Measurements from ENCODE around the gene KANK4.

The KANK4 gene
- total RNA-seq: 0 to 0.08 (median 0) reads per million in 4 donors

DNA sequence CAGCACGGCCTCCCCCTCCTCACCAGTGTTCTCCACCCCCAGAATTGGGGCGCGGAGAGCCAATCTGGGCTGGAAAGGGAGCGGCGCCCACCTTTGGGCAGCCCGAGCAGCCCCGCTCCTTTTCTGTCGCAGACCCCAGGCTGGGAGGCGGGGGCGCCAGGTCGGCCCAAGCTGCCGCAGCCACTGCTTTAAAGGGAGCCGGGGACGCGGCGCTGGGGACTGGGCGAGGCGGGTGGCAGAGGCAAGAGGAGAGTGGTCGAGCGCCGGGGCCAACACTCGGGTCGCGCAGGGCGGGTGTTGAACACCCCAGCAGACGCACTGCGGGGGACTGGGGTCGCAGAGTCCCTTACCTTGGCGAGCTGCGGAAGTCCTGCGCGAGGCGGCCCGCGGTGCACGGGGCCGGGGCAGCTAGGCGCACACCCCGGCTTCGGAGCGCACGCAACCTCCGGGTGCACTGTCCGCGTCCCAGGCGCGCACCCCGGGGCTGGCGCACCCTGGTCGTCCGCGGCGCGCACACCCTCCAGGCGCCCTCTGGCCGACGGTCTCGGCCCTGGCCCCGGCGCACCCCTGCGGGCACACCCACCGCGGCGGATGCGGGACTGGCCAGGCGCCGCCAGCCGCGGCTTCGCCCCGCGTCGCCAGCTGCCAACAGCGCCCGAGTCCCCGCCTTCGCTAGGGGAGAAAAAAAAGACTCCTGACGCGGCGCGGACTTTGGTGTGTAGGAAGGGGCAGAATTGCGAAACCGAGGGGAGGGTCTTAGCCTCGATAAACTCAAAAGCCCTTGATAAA is at the start of gene KANK4:
Gene KANK4 (minus strand): TSS at position 679 of the 789 bp plus-strand sequence. CDS start 37,870 bp downstream, outside the sequence.
- no peak for DNase-seq

DNA sequence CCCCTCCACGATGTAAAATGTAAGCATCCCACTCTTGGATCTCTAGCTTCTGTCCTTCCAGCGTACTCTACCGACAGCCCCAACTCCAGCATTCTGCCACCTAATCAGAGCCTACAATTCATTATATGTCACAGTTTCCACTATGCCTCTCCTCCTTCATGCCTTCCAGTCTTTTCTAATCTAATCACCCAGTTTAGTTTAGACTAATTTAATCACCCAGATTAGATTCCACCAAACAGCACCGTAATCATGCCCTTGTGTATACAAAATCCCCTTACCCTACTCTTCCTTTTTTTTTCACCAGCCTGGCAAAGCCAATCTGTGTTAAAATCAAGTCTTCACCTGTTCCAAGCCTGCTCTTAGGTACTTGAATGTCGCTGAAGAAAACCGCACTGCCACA is 49.8 kb upstream of the KANK4 start:
- no peak for DNase-seq

DNA sequence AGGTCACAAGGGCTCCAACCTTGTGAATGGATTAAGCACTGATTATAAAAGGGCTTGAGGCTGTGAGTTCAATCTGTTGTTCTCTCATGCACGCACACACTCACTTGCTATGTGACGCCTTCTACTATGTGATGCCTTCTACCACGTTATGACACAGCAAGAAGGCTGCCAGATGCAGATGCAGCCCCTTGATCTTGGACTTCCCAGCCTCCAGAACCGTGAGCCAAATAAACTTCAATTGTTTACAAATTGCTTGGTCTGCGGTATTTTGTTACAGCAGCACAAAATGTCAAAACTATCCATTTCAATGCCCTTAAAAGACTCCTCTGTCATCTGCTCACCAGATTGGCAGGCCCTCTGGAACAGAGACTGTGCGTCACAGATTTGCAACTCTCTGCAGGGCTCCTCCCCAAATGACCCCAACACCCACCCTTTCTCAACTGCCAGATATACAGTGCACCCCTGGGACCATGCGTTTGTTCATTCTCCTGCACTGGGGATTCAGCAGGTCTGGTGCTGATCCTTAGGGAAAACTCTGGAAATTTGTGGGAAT is 47.8 kb upstream of the KANK4 start:
- DNase-seq: no peak

DNA sequence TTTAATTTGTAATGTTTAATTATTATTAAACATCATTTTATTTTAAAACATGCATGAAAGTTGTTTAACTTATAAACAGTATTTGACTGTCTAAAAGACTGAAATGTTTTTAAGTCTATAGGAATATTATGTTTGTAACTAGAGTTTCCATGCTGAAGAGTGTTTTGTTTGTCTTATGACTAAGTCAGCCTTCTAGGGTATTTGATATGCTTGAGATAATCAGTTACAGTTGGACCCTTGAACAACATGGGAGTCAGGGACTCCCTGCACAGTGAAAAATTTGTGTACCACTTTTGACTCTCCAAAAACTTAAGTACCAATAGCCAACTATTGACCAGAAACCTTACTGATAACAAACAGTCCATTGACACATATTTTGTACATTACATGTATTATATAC is 45.5 kb upstream of the KANK4 start:
- no peak for DNase-seq

DNA sequence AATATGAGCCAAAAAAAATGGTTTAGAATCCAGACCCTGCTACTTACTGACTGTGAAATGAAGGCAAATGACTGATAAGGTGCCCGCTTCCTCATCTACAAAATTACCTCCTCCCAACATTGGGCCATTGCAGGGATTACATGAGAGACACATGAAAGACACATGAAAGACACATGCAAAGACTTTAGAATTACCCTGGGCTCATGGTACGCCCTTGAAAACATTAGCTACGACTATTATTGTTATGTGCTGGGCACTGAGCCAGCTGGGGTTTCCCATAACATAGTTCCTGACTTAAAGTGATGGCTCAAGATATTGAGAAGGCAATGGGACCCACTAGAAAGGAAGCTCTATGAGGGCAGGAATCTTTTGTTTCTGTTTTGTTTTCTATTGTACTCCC is 43.7 kb upstream of the KANK4 start:
- DNase-seq: no peak

DNA sequence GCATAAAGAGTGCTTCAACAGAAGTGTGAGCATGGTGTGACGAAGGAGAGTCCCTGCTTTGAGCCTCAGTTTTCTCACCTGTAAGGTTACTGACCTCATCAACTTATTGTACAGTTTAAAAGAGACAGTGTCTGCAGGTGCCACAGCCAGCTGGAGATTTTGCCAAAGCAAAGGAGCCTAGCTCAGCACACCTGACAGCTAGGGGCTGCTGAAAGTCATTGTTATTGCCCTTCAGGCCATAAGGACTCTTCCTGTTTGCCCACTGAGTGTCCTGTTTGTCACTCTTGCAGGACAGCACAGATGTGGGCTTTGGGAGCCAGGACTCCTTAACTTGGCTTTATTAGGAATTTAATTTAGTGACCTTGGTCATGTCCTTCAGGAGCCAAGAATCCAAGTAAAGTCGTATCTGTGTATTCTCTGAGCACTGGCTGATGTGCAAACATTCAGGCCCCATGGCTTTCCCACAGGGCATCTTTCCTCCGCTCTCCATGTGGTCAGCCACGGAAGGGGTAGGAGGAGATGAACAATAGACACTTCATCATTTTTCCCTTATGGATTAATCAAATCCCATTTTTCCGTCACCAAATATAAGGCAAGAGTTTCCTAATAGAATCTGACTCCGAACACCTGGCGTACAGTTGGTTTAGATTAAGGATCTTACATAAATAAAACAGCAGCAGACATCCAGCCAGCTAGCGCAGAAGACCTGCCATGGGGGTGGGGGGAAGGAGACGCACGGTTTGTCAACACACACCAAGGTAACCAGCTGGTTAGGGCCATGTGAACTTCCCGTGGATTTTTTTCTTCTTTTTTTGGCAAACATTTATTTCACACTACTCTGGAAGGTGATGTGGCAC is 43.1 kb upstream of the KANK4 start:
- DNase-seq: no peak

DNA sequence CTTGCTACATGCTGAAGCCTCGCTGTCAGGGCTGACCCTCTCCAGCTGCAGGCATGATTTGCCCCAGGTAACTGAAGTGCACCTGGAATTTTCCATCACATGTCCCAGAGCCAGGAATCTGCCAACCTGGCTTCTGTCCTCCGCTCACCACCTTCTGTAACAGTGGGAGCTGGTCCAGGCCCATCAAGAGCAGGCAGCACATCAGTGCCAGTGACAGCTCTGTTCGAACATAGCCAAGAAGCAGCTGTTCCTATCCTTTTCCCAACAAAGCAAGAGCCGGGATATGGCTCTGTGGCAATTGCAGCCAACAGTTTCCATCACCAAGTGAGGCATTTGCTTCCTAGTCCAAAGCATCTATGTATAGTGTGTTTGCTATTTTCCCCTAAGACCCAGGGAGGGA is 42.2 kb upstream of the KANK4 start:
- DNase-seq: no peak

DNA sequence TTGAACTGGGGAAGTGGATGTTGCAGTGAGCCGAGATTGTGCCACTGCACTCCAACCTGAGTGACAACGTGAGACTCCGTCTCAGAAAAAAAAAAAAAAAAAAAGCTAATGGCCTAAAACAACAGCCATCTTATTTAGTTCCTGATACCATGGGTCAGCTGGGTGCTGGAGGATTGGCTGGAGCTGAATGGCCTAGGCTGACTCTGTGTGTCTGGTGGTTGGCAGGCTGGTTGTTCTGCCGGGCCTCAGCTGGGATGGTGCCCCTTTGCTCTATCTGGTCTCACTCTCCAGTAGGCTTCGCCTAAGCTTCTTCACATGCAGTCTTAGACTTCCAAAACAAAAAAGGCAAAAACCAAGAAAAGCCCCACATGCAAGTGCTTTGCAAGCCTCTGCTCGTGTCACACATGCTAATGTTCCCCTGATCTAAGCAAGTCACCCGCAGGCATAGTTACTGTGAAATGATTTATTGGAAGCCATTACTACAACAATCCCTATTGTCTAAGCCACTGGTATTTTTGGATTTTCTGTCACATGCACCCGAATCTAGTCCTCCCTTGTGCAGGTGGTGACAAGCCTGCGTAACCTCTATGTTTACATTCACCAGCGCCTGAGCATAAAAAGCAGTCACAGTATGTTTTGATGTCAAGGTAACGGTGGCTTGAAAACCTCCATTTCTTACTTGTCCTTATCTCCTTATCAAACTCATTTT is 39.6 kb upstream of the KANK4 start:
- DNase-seq: no peak

DNA sequence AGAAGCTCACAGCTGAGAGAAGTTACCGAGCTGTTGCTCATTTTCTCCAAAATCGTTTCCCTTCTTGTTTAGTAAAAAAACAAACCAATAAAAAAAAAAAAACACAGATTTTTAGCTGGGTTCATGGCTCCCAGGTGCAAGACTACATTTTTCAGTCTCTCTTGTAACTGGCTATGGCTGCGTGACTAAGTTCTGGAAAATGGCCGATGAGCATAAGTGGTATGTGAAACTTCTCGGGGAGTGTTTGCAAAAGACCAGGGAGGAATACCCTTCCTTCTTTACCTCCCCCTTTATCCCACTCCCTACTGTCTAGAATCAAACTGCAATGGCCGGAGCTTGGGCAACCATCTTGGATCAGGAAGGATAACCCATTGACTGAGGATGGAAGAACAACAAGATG is 38.7 kb upstream of the KANK4 start:
- DNase-seq: no peak

DNA sequence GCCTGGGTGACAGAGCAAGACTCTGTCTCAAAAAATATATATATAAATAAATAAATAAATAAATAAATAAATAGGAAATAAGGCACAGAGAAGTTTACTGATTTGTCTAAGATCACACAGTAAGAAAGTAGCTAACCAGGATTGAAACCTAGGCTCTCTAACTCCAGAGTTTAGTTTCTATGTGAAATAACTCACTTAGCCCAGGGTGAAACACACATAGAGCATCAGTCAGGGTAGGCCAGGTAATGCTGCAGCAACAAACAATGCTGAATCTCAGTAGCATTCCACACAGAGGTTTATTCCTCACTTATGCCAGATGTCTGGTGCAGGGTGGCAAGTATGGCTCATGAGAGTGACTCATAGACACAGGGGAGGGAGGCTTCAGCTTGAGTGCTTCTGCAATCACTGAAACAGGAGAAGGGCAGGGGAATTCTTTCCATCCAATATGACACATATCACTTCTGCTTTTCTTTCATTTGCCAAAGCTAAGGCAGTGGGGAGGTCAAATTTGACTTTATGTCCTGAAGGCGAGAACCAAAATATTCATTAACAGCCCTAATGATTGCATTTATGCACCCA is 37.1 kb upstream of the KANK4 start:
- DNase-seq: no peak

DNA sequence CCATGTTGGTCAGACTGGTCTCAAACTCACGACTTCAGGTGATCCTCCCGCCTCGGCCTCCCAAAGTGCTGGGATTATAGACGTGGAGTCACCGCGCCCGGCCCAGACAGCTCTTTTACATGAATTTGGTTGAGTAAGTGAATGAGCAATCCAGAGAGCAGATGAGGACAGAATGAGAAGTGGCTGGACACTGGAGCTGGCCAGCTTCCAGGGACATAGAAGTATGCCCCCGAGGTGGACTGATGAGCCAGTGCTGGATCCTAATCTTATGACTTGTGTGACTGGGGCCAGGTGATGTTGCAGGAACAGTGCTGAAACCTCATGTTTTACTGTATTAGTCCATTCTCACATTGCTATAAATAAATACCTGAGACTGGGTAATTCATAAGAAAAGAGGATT is 35.9 kb upstream of the KANK4 start:
- no peak for DNase-seq

DNA sequence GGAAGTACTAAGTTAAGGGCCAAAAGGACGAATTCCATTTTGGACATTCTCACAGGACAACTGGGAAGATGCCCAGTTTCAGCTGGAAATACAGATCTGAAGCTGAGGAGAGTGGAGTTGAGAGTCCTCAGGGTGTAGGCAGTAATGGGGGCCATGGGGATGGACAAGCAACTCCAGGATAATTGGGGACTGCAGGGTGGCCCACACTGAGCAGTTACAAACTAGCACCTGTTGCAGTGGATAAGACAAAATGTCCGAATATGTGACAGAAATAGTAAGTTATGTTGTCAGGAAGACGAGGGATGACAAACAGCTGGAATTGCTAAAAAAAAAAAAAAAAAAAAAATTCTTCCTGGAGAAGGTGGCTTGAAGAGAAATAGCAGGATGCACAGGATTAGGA is 34.6 kb upstream of the KANK4 start:
- no peak for DNase-seq

DNA sequence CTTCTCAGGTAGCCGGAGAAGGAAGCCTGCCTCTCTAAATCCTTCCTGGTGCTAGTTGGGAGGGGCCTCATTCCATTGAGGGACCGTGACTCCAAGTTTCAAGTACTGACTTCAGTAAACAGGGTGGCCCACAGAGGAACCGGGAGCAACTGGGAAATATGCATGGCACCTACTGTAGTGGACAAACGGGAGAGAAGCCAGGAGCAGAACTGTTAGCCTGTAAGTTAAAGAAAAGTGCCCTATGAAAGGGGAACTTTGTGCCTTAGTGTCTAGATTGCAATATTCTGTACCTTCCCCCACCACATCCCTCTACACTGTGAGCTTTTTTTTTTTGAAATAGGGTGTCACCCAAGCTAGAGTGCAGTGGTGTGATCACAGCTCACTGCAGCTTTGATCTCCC is 33.2 kb upstream of the KANK4 start:
- no peak for DNase-seq

DNA sequence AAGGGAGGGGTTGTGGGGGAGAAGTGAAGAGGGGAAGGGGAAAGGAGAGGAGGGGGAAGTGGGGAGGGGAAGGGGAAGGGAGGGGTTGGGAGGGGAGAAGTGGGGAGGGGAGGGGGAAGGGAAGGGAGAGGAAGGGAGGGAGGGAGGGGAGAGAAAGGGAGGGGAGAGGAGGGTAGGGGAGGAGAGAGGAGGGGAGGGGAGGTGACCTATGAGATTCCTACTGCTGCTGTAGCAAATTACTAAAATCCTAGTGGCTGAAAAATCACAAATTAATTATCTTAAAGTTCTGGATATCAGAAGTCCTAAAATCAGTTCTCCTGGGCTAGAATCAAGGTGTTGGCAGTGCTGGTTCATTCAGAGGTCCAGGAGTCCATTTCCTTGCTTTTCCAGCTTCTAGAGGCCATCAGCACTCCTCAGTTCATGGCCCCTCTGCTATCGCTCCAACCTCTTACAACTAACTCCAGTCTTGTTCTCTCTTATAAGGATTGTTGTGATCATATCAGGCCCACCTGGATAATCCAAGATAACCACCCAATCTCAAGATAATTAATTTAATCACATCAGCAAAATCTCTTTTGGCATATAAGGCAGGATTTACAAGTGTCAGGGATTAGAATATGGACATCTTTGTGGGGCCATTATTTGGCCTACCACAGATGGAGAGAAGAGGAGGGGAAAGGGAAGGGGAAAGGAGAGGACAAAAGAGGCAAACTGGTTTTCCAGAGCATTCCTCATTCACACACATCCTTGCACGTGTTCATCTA is 30.4 kb upstream of the KANK4 start:
- DNase-seq: no peak

DNA sequence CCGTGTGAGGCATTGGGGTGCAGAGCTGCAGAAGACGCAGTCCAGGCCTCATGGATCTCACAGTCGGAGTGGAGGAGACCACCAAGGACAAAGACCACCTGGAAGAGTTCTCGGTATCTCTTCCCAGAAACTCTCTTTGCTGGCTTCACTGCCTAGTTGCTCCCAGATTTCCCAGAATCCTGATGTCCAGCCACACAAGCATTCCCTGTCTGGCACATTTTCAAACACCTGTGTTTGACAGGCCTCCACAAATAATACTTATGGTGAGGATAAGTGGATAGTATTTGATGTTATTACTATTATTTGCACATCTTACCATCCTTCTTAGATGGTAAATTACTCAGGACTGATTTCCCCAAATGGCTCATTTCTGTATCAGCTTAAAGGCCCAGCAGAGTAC is 27.7 kb upstream of the KANK4 start:
- DNase-seq: no peak

DNA sequence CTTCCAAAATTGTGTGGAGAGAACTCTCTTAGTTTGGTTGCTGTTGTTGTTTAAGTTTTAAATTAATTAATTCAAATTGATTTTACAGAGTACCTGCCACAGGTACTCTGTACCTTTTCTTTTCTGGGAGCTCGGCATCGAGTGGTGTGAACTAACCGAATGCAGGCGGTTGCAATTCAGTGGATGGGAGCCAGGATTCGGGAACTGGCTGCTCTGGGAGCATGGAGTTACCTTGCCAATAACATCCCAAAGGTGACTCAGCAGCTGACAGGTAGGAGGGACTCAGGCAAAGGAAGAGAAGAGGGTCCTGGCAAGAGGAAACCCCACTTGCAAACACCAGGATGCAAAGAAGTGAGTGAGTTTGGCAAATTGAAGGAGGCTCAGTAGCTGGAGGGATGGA is 24.7 kb upstream of the KANK4 start:
- DNase-seq: no peak

DNA sequence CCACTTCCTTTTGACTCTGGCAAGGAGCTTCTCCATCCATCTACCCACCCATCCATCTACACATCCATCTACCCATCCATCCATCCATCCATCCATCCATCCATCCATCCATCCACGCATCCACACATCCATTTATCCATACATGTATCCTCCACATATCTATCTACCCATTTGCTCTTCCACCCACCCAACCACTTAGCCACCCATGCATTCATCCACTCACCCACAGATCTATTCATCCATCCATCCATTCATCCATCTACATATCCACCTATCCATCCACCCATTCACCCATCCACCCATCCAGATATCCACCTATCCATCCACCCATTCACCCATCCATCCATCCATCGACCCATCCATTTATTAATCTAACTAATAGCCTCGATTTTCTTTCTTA is 23.0 kb upstream of the KANK4 start:
- DNase-seq: no peak

DNA sequence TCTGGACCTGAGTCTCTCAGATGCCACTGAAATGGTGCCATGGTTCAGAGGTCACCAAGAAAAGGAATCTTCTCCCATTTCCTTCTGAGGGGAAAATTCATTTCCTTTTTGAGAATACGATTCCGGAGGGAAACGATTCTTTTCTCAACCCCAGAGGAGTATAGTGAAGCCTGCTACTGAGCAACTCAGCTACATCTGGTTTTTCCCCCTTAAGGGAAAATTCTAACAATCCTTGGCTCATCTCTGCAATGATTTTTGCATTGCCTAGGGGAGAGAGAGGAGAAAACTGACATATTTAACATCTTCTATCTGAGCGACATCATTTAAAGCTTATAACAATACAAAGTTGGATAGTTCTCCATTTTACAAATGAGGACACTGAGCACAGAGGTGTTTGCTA is 22.4 kb upstream of the KANK4 start:
- DNase-seq: no peak

DNA sequence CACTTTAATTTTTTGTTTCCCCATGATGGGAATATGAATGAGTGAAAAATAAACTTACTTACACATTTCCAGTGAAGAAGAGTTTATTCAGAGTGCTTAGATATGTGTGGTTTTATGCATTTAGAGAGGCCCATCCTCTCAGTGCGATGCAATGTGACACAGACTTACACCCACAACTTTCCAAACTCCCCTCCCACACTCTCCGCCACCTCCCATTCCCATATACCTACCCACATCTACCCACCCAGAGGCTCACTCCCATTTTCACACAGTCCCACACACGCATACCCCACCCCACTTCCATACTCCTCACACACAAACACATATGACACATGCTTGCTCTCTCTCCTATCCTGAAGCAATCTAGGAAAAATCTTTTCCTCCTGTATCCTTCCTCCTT is 21.9 kb upstream of the KANK4 start:
- DNase-seq: no peak

DNA sequence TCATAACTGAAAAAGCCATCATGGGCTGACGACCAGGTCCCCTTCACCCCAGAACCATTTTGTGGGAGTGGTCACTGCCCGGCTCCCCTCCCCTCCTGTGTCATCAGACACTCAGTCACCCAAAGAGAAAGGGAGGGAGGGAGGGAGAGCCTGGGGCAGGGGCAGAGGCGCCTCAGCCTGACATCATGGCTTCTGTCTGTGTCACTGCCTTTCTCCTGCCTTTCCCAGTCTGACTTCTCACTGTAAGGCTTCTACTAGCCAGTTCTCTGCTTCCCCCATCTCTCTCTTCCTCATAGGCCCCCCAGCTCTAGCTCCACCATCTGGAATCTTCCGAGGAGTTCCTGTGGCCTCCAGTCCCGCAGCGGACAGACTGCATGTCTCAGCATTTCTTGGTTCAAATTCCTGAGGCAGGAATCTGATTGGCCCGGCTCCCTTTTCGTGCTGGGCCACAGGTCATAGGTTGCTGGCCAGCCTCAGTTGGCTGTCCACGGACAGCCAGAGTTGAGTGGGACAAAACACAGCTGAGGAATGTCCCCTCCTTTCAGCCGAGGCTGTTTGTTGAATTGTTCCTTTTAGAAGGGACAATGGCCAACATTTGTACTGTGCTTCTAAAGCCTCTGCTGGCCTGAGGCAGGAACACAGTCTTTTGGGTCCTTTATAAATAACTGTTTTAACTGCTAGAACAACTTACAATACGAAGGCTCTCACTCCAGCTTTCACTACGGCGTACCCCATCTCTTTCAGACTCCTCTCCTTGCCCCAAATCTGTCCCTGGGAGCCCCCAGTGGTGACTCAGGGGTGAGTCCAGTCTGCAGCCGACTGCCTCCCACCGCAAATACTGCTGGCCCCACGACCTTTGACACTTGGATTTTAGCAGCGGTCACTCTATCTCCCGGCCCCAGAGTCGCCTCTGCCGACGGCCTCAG is 18.7 kb upstream of the KANK4 start:
- no peak for DNase-seq

Data from T-helper 1 cell (primary cell).